IMR-90 (cell line): ENCODE results near the gene IFNL1. TPM values are rescaled to one million over a fixed set of nuclear protein-coding genes. Genes with fewer than 3 reads are reported as not detected.

Experiments
- ATAC-seq: fragments of 200-7000 bp; cut with Tn5 transposase; 2 replicates; pipeline ENCODE4 v1.9.1; 2020; ENCODE audit warnings: low read depth, mild to moderate bottlenecking, moderate library complexity
- BruUV-seq: library from RNA; stranded (reverse); fragments of 400-500 nt; replicated peaks from 2 replicates; lab custom pipeline; 2021; lab: Mats Ljungman, UMichigan
- CTCF ChIA-PET: fragments of 300-600 bp; formaldehyde crosslinking; extraction: SDS; loops from one replicate; lab custom pipeline; 2021; ENCODE audit warnings: antibody characterized with exemption; lab: Yijun Ruan, JAX
- POLR2A ChIA-PET: fragments of 300-600 bp; sonication (Branson Sonifier 250); formaldehyde crosslinking; loops from one replicate; lab custom pipeline; 2022; ENCODE audit warnings: antibody characterized with exemption; ENCODE audit not compliant: unreplicated experiment; lab: Charles Lee
- DNase-seq: peaks from one replicate; pipeline ENCODE4 v3.0.0; 2013
- H2AFZ ChIP-seq: replicated peaks from 2 replicates; pipeline ENCODE3; 2013; ENCODE audit warnings: low read length, mild to moderate bottlenecking; ENCODE audit not compliant: poor library complexity
- H2AK5ac ChIP-seq: 2 replicates; pipeline ENCODE4 v1.6.1; 2013; ENCODE audit warnings: low read depth, low read length, inconsistent platforms
- H2AK9ac ChIP-seq: replicated peaks from 2 replicates; pipeline ENCODE3; 2013; ENCODE audit warnings: mild to moderate bottlenecking, low read depth, low read length, moderate library complexity; ENCODE audit not compliant: poor library complexity
- H2BK120ac ChIP-seq: 2 replicates; pipeline ENCODE4 v1.6.1; 2013; ENCODE audit warnings: low read depth, low read length, inconsistent platforms
- H2BK15ac ChIP-seq: 3 replicates; pipeline ENCODE4 v1.6.1; 2013; ENCODE audit warnings: low read depth, low read length, inconsistent platforms
- H2BK20ac ChIP-seq: 2 replicates; pipeline ENCODE4 v1.6.1; 2013; ENCODE audit warnings: low read depth, mild to moderate bottlenecking, inconsistent platforms, low read length, moderate library complexity
- H2BK5ac ChIP-seq: 2 replicates; pipeline ENCODE4 v1.6.1; 2013; ENCODE audit warnings: mild to moderate bottlenecking, low read depth, low read length, inconsistent platforms; ENCODE audit not compliant: poor library complexity, severe bottlenecking
- H3K14ac ChIP-seq: replicated peaks from 2 replicates; pipeline ENCODE4 v1.6.1; 2013; ENCODE audit warnings: low read depth, low read length, inconsistent platforms
- H3K18ac ChIP-seq: 2 replicates; pipeline ENCODE4 v1.6.1; 2013; ENCODE audit warnings: low read depth, low read length, control low read depth
- H3K23ac ChIP-seq: 2 replicates; pipeline ENCODE4 v1.6.1; 2013; ENCODE audit warnings: low read depth, low read length, inconsistent platforms
- H3K27ac ChIP-seq: 2 replicates; pipeline ENCODE4 v1.5.1; 2013; ENCODE audit warnings: mild to moderate bottlenecking, control low read depth, low read length; ENCODE audit not compliant: insufficient read depth
- H3K27me3 ChIP-seq: 2 replicates; pipeline ENCODE4 v1.6.1; 2013; ENCODE audit warnings: low read length; ENCODE audit not compliant: control insufficient read depth, insufficient read depth
- H3K36me3 ChIP-seq: 2 replicates; pipeline ENCODE4 v1.6.1; 2013; ENCODE audit warnings: low read length, mixed read lengths; ENCODE audit not compliant: control insufficient read depth, insufficient read depth
- H3K4ac ChIP-seq: 2 replicates; pipeline ENCODE4 v1.6.1; 2013; ENCODE audit warnings: low read depth, low read length, inconsistent platforms
- H3K4me1 ChIP-seq: 2 replicates; pipeline ENCODE4 v1.6.1; 2013; ENCODE audit warnings: low read length, mixed read lengths; ENCODE audit not compliant: control insufficient read depth, insufficient read depth
- H3K4me2 ChIP-seq: 2 replicates; pipeline ENCODE4 v1.6.1; 2013; ENCODE audit warnings: low read depth, mild to moderate bottlenecking, control low read depth, low read length, moderate library complexity
- H3K4me3 ChIP-seq: 2 replicates; pipeline ENCODE4 v1.5.1; 2013; ENCODE audit warnings: low read depth, mild to moderate bottlenecking, control low read depth, low read length, moderate library complexity; ENCODE audit not compliant: insufficient read depth
- H3K56ac ChIP-seq: 2 replicates; pipeline ENCODE4 v1.6.1; 2013; ENCODE audit warnings: low read length, inconsistent platforms; ENCODE audit not compliant: insufficient read depth; ENCODE audit errors: extremely low read depth
- H3K79me1 ChIP-seq, 2 experiments: 2 replicates each; pipeline ENCODE4 v1.6.1; 2013; ENCODE audit warnings: low read length in 2 of 2, inconsistent platforms in 1 of 2, low read depth in 1 of 2
- H3K9ac ChIP-seq: 2 replicates; pipeline ENCODE4 v1.6.1; 2013; ENCODE audit warnings: low read depth, low read length, control low read depth
- H3K9me1 ChIP-seq: 2 replicates; pipeline ENCODE4 v1.6.1; 2013; ENCODE audit warnings: low read length, inconsistent platforms; ENCODE audit not compliant: insufficient read depth
- H3K9me3 ChIP-seq: 2 replicates; pipeline ENCODE4 v1.6.1; 2013; ENCODE audit warnings: low read length; ENCODE audit not compliant: control insufficient read depth, insufficient read depth
- H4K20me1 ChIP-seq: 2 replicates; pipeline ENCODE4 v1.6.1; 2013; ENCODE audit warnings: low read length, inconsistent platforms; ENCODE audit not compliant: insufficient read depth
- H4K5ac ChIP-seq: 2 replicates; pipeline ENCODE4 v1.6.1; 2013; ENCODE audit warnings: mild to moderate bottlenecking, low read depth, low read length, control low read depth
- H4K8ac ChIP-seq, 2 experiments: 2 replicates each; pipeline ENCODE4 v1.6.1; 2013; ENCODE audit warnings: low read depth in 2 of 2, low read length in 2 of 2, control low read depth in 1 of 2, inconsistent platforms in 1 of 2
- H4K91ac ChIP-seq: 2 replicates; pipeline ENCODE4 v1.6.1; 2013; ENCODE audit warnings: low read depth, low read length, inconsistent platforms; ENCODE audit not compliant: insufficient read depth
- CHD1 ChIP-seq: IDR thresholded peaks from 2 replicates; pipeline ENCODE4 v1.6.1; 2012; ENCODE audit warnings: low read depth, low read length, improper control_type of control experiment
- CTCF ChIP-seq: conservative IDR thresholded peaks from 2 replicates; pipeline ENCODE4 v1.5.1; 2012; ENCODE audit warnings: mild to moderate bottlenecking, low read depth, low read length, improper control_type of control experiment
- MAZ ChIP-seq: IDR thresholded peaks from 2 replicates; pipeline ENCODE4 v1.6.1; 2012; ENCODE audit warnings: low read depth, mild to moderate bottlenecking, low read length, improper control_type of control experiment, moderate library complexity, borderline replicate concordance
- NFE2L2 ChIP-seq: fragments of 150-350 bp; IDR thresholded peaks from 2 replicates; pipeline ENCODE4 v1.6.1; 2016; ENCODE audit warnings: low read depth, mild to moderate bottlenecking, low read length
- RAD21 ChIP-seq: IDR thresholded peaks from 2 replicates; pipeline ENCODE4 v1.6.1; 2012; ENCODE audit warnings: low read length, improper control_type of control experiment
- RCOR1 ChIP-seq: IDR thresholded peaks from 2 replicates; pipeline ENCODE4 v1.6.1; 2012; ENCODE audit warnings: mild to moderate bottlenecking, low read length, improper control_type of control experiment; ENCODE audit not compliant: insufficient replicate concordance
- SMC3 ChIP-seq: fragments of 150-350 bp; IDR thresholded peaks from 2 replicates; pipeline ENCODE4 v1.6.1; 2016; ENCODE audit warnings: low read depth, mild to moderate bottlenecking, antibody characterized with exemption, low read length, moderate library complexity
- WGBS, 2 experiments: methylation state at CpG; one replicate each; pipeline versions ENCODE4 v1.1.5 to v1.1.7; 2013; ENCODE audit warnings: missing lambda C conversion rate in 2 of 2; ENCODE audit not compliant: insufficient read length in 1 of 2; ENCODE audit errors: extremely low coverage in 2 of 2; 5-methylcytosine and 5-hydroxymethylcytosine counted together
- dilution Hi-C: fragments of 300-500 bp; cut with HindIII; formaldehyde crosslinking; loops from one replicate; pipeline ENCODE4 v1.14.3; 2018; ENCODE audit warnings: low sequenced_read_pairs; ENCODE audit not compliant: unreplicated experiment
- in situ Hi-C: fragments of 300-500 bp; cut with MboI; formaldehyde crosslinking; loops from 3 replicates; pipeline ENCODE4 v1.14.3; 2019; ENCODE audit warnings: low sequenced_read_pairs, inconsistent platforms, mixed read lengths
- intact Hi-C: fragments of 100-400 bp; cut with micrococcal nuclease; formaldehyde crosslinking; loops from 2 replicates; pipeline ENCODE4 v1.10.0; 2022
- polyA plus RNA-seq, 3 experiments: library from polyadenylated mRNA; depleted of rRNA; stranded (reverse); fragments of >200 nt; gene quantifications; 2 replicates each; pipeline ENCODE4 v1.2.3, GENCODE V29; 2012; ENCODE audit warnings: low replicate concordance in 1 of 3
- total RNA-seq: library from RNA; depleted of rRNA; stranded (reverse); fragments of >200 nt; gene quantifications from 2 replicates; pipeline ENCODE4 v1.2.3, GENCODE V29; 2012

The IFNL1 gene
- total and polyA plus RNA-seq, 2 of the 4 experiments (the other 2 are of a cell fraction), result not detected

DNA sequence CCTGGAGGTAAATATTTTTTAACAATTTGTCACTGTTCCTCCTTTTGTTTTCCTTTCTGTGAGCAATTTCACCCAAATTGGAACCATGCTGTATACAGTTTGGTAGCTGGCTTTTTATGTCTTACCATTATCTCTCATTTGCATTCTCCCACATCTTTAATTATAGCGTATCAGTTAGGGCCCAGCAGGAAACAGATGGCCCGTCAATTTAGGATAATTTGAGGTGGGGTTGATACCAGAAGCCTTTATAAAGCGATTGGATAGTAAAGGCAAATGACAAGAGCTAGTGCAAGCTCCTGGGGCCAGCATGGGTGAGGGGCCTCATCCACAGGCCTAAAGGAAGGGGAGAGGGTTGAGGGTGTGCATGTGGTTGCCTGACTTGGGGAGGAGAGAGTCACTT lies 43.7 kb upstream of the IFNL1 start:
- Histone ChIP-seq H3K4me3 (no peak overlapping the region), H3K14ac (no peak overlapping the region), H2BK5ac (no peak overlapping the region), H3K27me3 (peaks cover 53% of the 10 kb centered on the region), H3K23ac (no peak overlapping the region), H2BK15ac (no peak overlapping the region), H4K8ac (no peak overlapping the region), H3K9me3 (no peaks in the 10 kb centered on the region), H2AK5ac (no peak overlapping the region), H2AFZ (no peak overlapping the region), H4K20me1 (no peaks in the 10 kb centered on the region), H3K36me3 (no peaks in the 10 kb centered on the region), H3K4ac (no peak overlapping the region), H3K27ac (no peak overlapping the region), H4K5ac (no peak overlapping the region), H3K18ac (no peak overlapping the region), H3K4me2 (no peak overlapping the region), H4K91ac (no peak overlapping the region), H2BK20ac (no peak overlapping the region), H2BK120ac (no peak overlapping the region), H3K9me1 (no peaks in the 10 kb centered on the region), H2AK9ac (no peak overlapping the region), H3K4me1 (no peaks in the 10 kb centered on the region), H3K56ac (no peak overlapping the region), H3K79me1 (no peaks in the 10 kb centered on the region), H3K9ac (no peak overlapping the region)
- in situ Hi-C loops, result no loop called here
- ChIA-PET POLR2A (no interaction called here), CTCF (no interaction called here)
- BruUV-seq, result no TSS peak
- WGBS, 2 experiments, result no CpG with 5 or more reads among the region's 3 CpGs
- dilution Hi-C loops, result no loop called here
- TF ChIP-seq CHD1 (no peak), NFE2L2 (no peak), SMC3 (no peak), RCOR1 (no peak), CTCF (no peak), RAD21 (no peak), MAZ (no peak)
- intact Hi-C loops, result no loop called here
- ATAC-seq (no peak), DNase-seq (no peak)
